ENCODE results near the gene RBM19.
"Not testable (repeated sequence)": the region's sequence is repeated elsewhere in the genome, so short reads cannot be mapped to it uniquely, and the experiment has no call there.

Gene RBM19

DNA sequence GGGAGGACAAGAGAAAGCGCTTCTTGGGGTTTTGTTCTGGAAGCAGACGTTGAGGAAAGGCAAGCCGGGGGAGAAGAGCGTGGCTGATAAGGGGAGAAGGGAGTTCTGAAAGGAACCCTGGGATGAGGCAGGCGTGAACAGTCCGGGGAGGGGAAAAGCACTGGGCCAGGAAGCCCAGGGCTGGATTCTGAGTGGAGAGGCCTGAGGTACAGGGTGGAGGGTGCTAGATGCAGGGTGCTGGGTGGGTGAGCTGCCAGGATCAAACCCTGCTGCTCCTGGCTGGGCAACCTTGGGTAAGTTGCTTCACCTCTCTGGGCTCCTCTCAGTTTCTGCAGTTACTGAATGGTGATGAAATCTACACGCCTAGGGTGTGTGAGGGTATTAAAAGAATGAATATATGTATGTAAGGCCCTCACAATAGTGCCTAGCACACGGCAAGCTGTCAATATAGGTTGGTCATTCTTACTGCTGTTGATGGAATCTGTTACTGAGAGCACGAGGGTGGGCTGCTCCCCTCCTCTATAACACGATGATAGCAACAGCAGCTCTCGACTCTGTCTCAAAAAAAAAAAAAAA, 138.5 kb downstream of the RBM19 start:
- DNase-seq, result no peak

DNA sequence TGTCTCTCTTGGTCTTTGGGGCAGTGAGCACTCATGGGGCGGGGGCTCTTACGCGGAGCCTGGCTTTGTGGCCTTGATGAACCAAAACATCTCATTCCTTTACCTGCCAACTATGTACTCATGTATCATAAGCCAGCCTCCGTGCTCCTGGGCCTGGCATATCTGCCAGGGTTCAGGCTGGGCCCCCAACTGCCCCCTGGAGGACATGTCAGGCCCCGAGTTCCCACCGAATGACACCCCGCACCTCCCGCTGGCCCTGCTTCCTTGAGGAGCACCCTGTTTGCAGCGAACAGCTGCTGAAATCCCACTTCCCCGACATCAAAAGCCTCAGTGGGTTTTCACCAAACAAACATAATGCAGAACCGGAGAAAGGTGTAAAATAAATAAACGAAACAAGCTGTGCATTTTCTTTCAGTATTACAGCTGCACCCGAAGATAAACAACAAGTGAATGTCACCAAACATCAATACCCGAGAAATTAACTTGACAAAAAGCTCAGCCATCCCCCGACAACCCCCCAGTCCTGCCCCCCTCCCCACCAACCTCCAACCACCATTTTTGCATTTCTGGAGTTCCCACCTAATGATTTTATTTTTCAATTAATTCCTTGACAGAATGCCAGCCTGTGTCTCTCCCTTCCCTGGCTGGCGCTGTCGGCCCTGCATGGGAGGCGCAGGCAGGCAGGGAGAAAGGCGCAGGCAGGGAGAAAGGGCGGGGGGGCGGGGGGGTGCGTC, 139.2 kb downstream of the RBM19 start:
- no peak for DNase-seq

DNA sequence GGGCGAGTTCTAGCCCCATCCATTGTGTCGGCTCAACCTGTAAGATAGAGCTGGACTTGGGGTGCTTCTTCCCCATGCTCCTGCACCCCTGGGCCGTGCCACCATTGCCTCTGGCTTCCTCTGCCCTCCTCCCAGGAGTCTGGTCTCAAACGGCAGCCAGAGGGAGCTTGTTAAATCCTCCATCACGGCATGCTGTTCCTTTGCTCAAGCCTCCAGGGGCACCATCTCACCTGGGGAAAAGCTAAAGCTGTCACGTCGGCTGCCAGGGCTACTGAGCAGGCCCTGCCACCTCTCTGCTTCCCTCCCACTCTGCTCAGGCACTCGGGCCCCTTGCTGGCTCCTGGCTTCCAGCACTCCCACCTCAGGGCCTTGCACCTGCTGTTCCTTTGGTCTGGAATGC, 140.4 kb downstream of the RBM19 start:
- no peak for DNase-seq

- no peak for DNase-seq
These were observed 142.3 kb downstream of the RBM19 start for GRCh38 chr12:113823816-113824215.

GRCh38 chr12:113823016-113823415, 143.1 kb downstream of the RBM19 start:
- no peak for DNase-seq

- DNase-seq, result no peak
These were observed 145.3 kb downstream of the RBM19 start for GRCh38 chr12:113820842-113821241.

GRCh38 chr12:113820309-113820708, 145.8 kb downstream of the RBM19 start:
- no peak for DNase-seq

DNA sequence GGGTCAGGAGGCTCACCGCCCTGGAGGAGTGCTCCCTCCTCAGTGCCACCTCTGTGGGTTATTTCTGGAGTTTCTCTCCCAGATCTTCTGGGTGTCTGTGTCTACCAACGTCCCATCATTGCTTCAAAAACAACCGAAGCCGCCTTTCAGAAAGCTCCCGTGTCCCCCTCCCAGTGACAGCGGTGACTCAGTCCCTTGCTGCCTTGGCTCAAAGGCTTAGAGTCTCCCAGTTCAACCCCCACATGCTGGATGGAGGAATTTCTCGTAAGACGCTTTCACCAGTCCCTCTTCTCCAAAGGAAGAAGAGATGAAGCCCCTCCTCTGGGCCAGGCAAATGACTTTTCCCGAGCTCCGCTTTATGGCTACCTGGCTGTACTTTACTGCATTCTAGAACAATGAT, 146.6 kb downstream of the RBM19 start:
- no peak for DNase-seq

- no peak for DNase-seq
These were observed 147.3 kb downstream of the RBM19 start for GRCh38 chr12:113818833-113819232.

DNA sequence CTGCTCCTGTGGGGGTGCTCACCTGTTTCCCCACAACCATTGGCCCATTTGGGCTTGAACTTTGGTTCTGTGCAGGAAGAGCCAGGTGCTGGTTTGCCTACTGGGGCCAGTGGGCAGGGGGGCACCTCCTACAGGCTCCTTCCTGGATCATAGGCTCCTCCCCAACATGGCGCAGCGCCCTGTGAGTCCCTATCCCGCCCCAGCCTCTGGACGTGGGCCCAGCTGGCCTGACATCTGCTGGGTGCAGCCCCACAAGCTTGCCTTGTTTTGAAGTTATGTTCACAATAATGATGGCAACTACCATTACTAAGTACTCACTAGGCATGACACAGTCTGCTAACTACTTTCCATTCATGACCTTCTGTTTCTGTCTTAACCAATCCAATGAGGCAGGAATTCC, 147.8 kb downstream of the RBM19 start:
- no peak for DNase-seq

DNA sequence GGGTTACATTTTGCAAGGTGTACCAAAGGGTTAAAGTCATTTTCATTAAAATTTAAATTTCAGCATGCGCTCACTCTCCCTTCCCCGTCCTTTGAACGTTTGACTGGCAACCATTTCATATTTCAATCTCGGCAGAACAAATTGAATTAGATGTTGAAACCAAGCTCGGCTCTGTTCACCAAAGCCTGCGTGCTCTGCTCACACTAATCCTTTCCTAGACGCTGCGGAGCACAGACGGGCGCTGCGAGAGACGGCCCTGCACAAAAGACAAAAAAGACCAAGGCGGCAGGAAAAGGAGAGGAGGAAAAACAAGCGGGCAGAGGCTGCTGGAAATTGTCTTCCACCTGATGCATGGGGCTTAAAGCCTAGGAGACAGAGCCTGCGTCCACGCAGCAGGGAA, 149.3 kb downstream of the RBM19 start:
- DNase-seq, result no peak

DNA sequence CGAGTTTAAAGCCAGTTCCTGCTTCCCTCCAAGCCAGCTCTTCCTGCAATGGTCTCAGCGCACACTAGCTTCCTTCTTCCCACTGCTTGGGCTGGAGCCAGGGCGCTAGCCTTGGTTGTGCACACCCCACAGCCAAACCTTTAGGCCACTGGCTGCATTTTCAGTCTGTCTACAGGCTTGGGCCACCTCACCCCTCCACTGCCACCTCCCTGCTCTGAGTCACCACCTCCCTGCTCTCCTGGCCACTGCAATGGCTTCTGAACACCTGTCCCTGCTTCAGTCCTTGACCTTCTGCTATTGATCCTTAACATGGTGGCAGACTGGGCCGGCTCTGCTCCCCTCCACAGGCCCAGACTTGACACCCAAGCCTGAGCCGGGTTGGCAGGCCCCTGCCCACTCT, 151.1 kb downstream of the RBM19 start:
- DNase-seq, result no peak

DNA sequence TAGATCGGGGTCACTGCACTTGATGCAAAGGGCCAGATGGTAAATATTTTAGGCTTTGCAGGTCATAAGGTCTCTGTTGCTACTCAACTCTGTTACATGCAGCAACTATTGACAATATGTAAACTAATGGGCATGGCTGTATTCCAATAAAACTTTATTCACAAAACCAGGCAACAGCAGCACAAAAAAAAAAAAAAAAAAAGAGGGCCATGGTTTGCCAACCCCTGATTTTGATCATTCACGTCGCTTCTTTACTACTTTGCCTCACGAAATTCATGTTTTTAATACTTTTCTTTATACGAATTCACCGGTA, 152.9 kb downstream of the RBM19 start:
- DNase-seq, result no peak

GRCh38 chr12:113812411-113813228, 153.5 kb downstream of the RBM19 start:
- no peak for DNase-seq

DNA sequence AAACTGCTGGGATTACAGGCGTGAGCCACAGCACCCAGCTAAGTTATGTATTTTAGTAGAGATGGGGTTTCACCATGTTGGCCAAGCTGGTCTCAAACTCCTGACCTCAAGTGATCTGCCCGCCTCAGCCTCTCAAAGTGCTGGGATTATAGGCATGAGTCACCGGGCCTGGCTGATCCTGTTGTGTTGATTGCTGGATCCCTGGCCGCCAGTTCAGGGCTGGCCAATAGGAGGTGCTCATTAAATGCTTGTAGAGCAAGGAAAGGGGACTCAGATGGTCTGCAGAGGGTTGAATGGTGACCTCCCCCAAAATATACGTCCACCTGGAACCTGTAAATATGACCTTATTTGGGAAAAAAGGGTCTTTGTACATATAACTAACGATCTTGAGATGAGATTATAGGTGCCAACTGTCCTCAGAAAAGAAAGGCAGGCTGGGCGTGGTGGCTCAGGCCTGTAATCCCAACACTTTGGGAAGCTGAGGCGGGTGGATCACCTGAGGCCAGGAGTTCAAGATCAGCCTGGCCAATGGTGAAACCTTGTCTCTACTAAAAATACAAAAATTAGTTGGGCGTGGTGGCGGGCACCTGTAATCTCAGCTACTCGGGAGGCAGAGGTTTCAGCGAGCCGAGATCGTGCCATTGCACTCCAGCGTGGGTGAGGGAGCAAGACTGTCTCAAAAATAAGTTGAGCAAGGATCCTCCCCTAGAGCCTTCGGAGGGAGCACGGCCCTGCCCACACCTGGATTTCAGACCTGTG, 156.5 kb downstream of the RBM19 start:
- not testable (repeated sequence) for DNase-seq

DNA sequence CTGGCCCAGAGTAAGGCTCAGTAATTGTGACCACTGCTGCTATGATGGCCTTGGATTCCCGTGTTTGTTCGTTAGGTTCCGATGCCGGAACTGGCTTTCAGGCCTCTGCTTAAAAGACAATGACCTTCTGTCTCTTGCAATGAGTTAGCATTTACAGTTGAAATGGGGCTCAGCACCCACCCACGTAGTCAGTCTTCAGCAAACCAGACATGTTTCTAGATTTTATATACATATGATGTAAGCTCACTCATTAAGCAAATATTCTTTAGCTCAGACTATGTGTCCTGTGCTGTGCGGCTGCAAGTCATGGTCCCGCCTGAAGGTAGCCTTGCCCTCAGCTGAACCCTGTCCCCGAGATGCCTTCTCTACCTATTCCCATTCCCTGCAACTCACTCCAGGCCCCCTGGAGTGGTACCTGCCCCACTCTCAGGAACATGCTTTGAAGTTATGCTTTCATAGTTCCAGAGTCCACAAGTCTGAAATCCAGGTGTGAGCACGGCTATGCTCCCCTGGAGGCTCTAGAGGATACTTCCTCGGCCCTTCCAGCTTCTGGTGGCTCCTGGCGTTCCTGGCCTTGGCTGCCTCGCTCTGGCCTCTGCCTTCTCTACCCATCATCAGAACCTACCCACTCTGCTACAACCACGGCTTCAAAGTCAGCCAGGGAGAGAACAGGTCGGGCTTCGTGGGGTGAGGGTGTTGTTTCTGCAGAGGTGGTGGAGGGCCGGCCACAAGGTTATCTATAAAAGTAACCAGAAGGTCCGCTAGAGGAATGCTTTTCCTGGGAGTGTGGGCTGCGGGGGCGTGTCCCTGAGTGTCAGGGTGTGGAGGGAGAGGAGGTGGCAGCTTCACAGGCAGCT, 157.8 kb downstream of the RBM19 start:
- DNase-seq, result no peak

DNA sequence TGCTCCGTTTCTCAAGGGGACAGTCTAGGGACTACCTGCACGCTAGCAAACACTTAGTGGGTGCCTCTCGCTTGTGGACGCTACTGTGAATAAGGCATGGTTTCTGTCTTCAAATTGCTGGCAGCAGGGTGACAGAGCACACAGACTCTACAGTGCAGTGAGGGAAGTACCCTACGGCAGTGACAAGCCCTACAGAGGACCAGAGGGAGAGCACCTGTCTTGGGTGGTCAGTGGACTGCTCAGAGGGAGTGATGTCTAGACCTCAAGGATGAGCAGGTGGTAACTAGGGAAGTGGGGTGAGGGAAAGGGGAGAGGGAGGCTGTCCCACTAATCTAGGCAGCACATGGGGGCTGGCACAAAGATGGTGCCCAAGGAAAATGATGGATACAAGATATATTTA, 160.5 kb downstream of the RBM19 start:
- DNase-seq, result no peak

- DNase-seq, result no peak
These were observed 161.0 kb downstream of the RBM19 start for GRCh38 chr12:113804961-113805600.

DNA sequence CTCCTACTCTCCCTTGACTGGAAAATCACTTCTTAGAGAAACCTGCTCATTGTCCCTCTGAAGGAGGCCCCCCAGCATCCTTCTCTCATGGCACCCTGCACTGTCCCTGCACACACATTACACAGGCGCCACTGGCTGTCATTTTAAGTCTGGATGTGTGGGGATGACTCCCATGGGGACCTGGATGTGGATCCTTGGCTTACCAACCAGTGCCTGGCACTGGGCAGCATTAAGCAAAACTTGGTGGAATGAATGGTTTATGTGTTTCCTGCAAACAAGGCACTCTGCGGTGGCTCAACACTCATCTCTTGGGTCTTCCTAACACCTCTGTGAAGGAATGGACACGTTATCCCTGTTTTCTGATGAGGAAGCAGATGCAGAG, 162.4 kb downstream of the RBM19 start:
- DNase-seq, result no peak

DNA sequence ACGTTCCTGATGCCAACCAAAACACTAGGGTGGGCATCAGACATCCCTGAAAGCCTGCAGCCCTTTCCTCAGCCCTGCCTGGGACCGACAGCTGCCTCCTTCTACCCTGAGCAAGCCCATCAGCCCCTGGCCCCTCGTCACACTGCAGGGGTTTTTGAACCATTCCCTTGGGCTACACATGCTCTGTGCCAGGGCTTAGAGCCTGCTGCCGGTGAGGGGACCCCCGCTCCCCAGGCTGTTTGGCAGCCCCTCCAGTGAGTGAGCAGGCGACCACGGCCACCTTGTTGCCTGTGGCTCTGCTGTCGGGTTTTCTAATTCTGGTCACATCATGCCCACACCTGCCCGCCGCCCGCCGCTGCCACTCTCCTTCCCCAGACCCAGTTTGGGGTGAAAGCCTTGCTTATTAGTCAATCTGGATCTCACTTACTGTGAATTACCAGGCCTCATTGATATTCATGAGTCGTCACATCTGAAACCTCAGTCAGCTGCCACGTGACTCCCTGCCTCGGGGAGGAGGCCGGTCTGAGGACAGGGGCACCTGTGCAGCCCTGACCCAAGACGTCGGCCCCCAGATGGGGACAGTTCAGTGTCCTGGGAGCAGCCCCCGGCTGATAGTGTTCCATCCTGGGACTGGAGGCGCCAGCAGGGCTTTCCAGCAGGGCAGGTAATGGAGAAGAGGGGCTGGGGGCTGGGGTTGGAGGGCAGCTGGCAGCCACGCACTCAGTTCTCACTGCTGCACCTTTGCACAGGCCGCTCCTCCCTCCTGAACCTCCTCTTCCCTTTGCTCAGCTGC, 163.0 kb downstream of the RBM19 start:
- DNase-seq, result no peak

Measured in fibroblast of skin of abdomen (primary cell).